AG04450 (cell line): ENCODE measurements around the gene DCLK2. TPM values are rescaled to one million over a fixed set of nuclear protein-coding genes. Genes with fewer than 3 reads are reported as not detected.

Experiments
- CTCF ChIA-PET: fragments of 300-600, 350-600 bp; formaldehyde crosslinking; extraction: SDS; loops from one replicate; lab custom pipeline; 2022; ENCODE audit warnings: antibody characterized with exemption, inconsistent platforms; lab: Charles Lee
- POLR2A ChIA-PET: fragments of 350-600 bp; formaldehyde crosslinking; extraction: SDS; loops from one replicate; lab custom pipeline; 2021; ENCODE audit warnings: antibody characterized with exemption, inconsistent platforms; lab: Yijun Ruan, JAX
- DNase-seq: peaks from one replicate; pipeline ENCODE4 v3.0.0-alpha.2; 2011; ENCODE audit warnings: low read depth, low spot score
- H3K27ac ChIP-seq: one replicate; pipeline ENCODE4 v1.5.1; 2012; ENCODE audit warnings: low read depth, low read length, control low read depth
- H3K27me3 ChIP-seq: one replicate; pipeline ENCODE4 v1.6.0; 2012; ENCODE audit warnings: low read length; ENCODE audit not compliant: control insufficient read depth, insufficient read depth
- H3K4me3 ChIP-seq: 2 replicates; pipeline ENCODE4 v1.5.1; 2011; ENCODE audit warnings: mild to moderate bottlenecking, low read depth, low read length, control low read depth
- H3K9me3 ChIP-seq: 2 replicates; pipeline ENCODE4 v1.5.1; 2012; ENCODE audit warnings: low read length; ENCODE audit not compliant: control insufficient read depth, insufficient read depth
- CTCF ChIP-seq: IDR thresholded peaks from 2 replicates; pipeline ENCODE4 v1.5.1; 2011; ENCODE audit warnings: low read depth, low read length, control low read depth, inconsistent platforms
- polyA plus RNA-seq: library from polyadenylated mRNA; depleted of rRNA; stranded (reverse); fragments of >200 nt; gene quantifications from 2 replicates; pipeline ENCODE4 v1.2.3, GENCODE V29; 2011

Gene DCLK2
- polyA plus RNA-seq, 1 experiment, result 7.3 TPM

GRCh38 chr4:150117094-150117493 is 38.8 kb downstream of the DCLK2 start:
- Histone ChIP-seq H3K27ac (no peak overlapping the region), H3K9me3 (no peaks in the 10 kb centered on the region), H3K27me3 (no peaks in the 10 kb centered on the region), H3K4me3 (no peak overlapping the region)
- CTCF ChIA-PET, result interaction anchor here (0.6 kb wide), 1 partner anchor 32 kb away, joined by 7 read pairs; no protein-coding TSS in a partner anchor
- no peak for TF ChIP-seq CTCF
- POLR2A ChIA-PET, result no interaction called here
- no peak for DNase-seq

DNA sequence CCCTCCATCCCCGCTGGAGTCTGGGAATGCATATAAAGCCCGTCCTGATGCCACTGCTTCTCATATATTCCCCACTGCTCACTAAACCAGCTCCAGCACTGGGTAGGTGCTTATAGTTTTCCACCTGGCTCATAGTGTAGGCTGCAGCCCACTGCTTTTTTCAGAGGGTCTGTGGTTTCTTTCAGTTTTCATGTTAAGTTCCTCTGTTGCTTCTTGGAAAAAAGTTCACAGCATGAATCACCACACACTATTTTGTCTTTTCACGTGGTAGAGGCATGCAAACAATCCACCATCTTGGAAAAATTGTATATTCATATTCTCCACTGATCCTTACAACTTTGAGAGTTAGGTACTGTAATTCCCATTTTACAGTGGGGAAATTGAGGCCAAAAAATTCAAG is 39.4 kb downstream of the DCLK2 start:
- H3K27me3 ChIP-seq, result no peaks in the 10 kb centered on the region
- no peak overlapping the region for H3K4me3 ChIP-seq
- POLR2A ChIA-PET, result no interaction called here
- H3K9me3 ChIP-seq, result no peaks in the 10 kb centered on the region
- TF ChIP-seq CTCF, result no peak
- no peak for DNase-seq
- CTCF ChIA-PET, result interaction anchor here (1.5 kb wide), 1 partner anchor 125 kb away, joined by 4 read pairs; no protein-coding TSS in a partner anchor
- H3K27ac ChIP-seq, result no peak overlapping the region

- no peak for DNase-seq
- POLR2A ChIA-PET, result no interaction called here
- TF ChIP-seq CTCF, result no peak
- CTCF ChIA-PET, result interaction anchor here (0.6 to 1.3 kb wide), 4 partner anchors 9 to 747 kb away, joined by 3 to 5 read pairs (median 4); no protein-coding TSS in a partner anchor
- no peaks in the 10 kb centered on the region for H3K27me3 ChIP-seq
- no peak overlapping the region for H3K4me3 ChIP-seq
- no peaks in the 10 kb centered on the region for H3K9me3 ChIP-seq
- H3K27ac ChIP-seq, result no peak overlapping the region
Observed at GRCh38 chr4:150119492-150119891, 41.2 kb downstream of the DCLK2 start.

- Histone ChIP-seq H3K27me3 (no peaks in the 10 kb centered on the region), H3K4me3 (no peak overlapping the region), H3K9me3 (no peaks in the 10 kb centered on the region), H3K27ac (no peak overlapping the region)
- no peak for DNase-seq
- CTCF ChIA-PET, result no interaction called here
- POLR2A ChIA-PET, result no interaction called here
- TF ChIP-seq CTCF, result no peak
Observed at GRCh38 chr4:150123087-150123486, 44.8 kb downstream of the DCLK2 start.

GRCh38 chr4:150123796-150124677 is 45.8 kb downstream of the DCLK2 start:
- POLR2A ChIA-PET, result no interaction called here
- CTCF ChIA-PET, result no interaction called here
- H3K27me3 ChIP-seq, result no peaks in the 10 kb centered on the region
- H3K9me3 ChIP-seq, result no peaks in the 10 kb centered on the region
- H3K27ac ChIP-seq, result no peak overlapping the region
- no peak for TF ChIP-seq CTCF
- DNase-seq, result no peak
- no peak overlapping the region for H3K4me3 ChIP-seq
